Measurements from ENCODE around the gene LCP2. TPM values are rescaled to one million over a fixed set of nuclear protein-coding genes. Genes with fewer than 3 reads are reported as not detected.

LCP2 gene
- total and polyA plus RNA-seq, 12 donors, result 2.4 to 53.7 (median 17.7) TPM

- H3K27me3 ChIP-seq, result no peaks in the 10 kb centered on the region
- no peaks in the 10 kb centered on the region for H3K36me3 ChIP-seq (replicated peaks in 1 of 2)
- H3K4me1 ChIP-seq (replicated peaks in 1 of 2), result peaks cover 0 to 15% of the 10 kb centered on the region in 2 donors
- TF ChIP-seq CTCF (IDR thresholded peaks at IDR 0.05) (no peak), POLR2A (IDR thresholded peaks at IDR 0.05) (no peak)
- intact Hi-C loops (cut with DNase I), result no loop called here
- DNase-seq, result no peak
- H3K27ac ChIP-seq, result peak overlapping the region in 1 of 5 donors; percentile 29
- 79 to 89% (median 85%) methylated on average over 4 of the region's 4 CpGs for WGBS, 4 donors
- H3K9me3 ChIP-seq (replicated peaks in 1 of 3), result no peaks in the 10 kb centered on the region
- H3K4me3 ChIP-seq, result no peak overlapping the region
These were observed 5.1 kb downstream of the LCP2 start for GRCh38 chr5:170292179-170293104.

GRCh38 chr5:170290498-170290897, 7.1 kb downstream of the LCP2 start:
- H3K36me3 ChIP-seq (replicated peaks in 1 of 2), result no peaks in the 10 kb centered on the region
- intact Hi-C loops (cut with DNase I), result no loop called here
- no peak overlapping the region for H3K4me3 ChIP-seq
- H3K27ac ChIP-seq, result peak overlapping the region in 1 of 5 donors; percentile 63
- DNase-seq, result no peak
- TF ChIP-seq POLR2A (IDR thresholded peaks at IDR 0.05) (no peak), CTCF (IDR thresholded peaks at IDR 0.05) (no peak)
- no peaks in the 10 kb centered on the region for H3K27me3 ChIP-seq
- no peaks in the 10 kb centered on the region for H3K9me3 ChIP-seq (replicated peaks in 1 of 3)
- WGBS, 4 donors, result 62 to 76% (median 67%) methylated on average over 3 of the region's 3 CpGs
- H3K4me1 ChIP-seq (replicated peaks in 1 of 2), result peaks cover 0 to 15% of the 10 kb centered on the region in 2 donors

GRCh38 chr5:170289764-170290163, 7.8 kb downstream of the LCP2 start:
- peak in 1 of 7 donors; percentile 24 for DNase-seq
- H3K36me3 ChIP-seq (replicated peaks in 1 of 2), result no peaks in the 10 kb centered on the region
- H3K9me3 ChIP-seq (replicated peaks in 1 of 3), result no peaks in the 10 kb centered on the region
- H3K27ac ChIP-seq, result peak overlapping the region in 1 of 5 donors; percentile 63
- peaks cover 0 to 15% of the 10 kb centered on the region in 2 donors for H3K4me1 ChIP-seq (replicated peaks in 1 of 2)
- 37 to 67% (median 50%) methylated on average over 4 of the region's 4 CpGs for WGBS, 4 donors
- intact Hi-C loops (cut with DNase I), result no loop called here
- H3K4me3 ChIP-seq, result no peak overlapping the region
- H3K27me3 ChIP-seq, result no peaks in the 10 kb centered on the region
- TF ChIP-seq POLR2A (IDR thresholded peaks at IDR 0.05), result no peak
- no peak for TF ChIP-seq CTCF (IDR thresholded peaks at IDR 0.05)

GRCh38 chr5:170289121-170289520, 8.5 kb downstream of the LCP2 start:
- intact Hi-C loops (cut with DNase I), result no loop called here
- no peak for DNase-seq
- H3K27me3 ChIP-seq, result no peaks in the 10 kb centered on the region
- peaks cover 0 to 15% of the 10 kb centered on the region in 2 donors for H3K4me1 ChIP-seq (replicated peaks in 1 of 2)
- H3K4me3 ChIP-seq, result no peak overlapping the region
- no peaks in the 10 kb centered on the region for H3K36me3 ChIP-seq (replicated peaks in 1 of 2)
- WGBS, 4 donors, result 67 to 85% (median 75%) methylated on average over 3 of the region's 3 CpGs
- no peaks in the 10 kb centered on the region for H3K9me3 ChIP-seq (replicated peaks in 1 of 3)
- TF ChIP-seq CTCF (IDR thresholded peaks at IDR 0.05) (no peak), POLR2A (IDR thresholded peaks at IDR 0.05) (no peak)
- peak overlapping the region in 1 of 5 donors; percentile 88 for H3K27ac ChIP-seq

All from adrenal gland (tissue), 12 donors.